SHP77 treated with DMSO at 0.1 percent for 48 hours (cell line): Measurements from ENCODE around the gene MDFI.

Experiments used
- DNase-seq: peaks from one replicate; lab custom pipeline; 2025; lab: John Stamatoyannopoulos, UW

The MDFI gene

DNA sequence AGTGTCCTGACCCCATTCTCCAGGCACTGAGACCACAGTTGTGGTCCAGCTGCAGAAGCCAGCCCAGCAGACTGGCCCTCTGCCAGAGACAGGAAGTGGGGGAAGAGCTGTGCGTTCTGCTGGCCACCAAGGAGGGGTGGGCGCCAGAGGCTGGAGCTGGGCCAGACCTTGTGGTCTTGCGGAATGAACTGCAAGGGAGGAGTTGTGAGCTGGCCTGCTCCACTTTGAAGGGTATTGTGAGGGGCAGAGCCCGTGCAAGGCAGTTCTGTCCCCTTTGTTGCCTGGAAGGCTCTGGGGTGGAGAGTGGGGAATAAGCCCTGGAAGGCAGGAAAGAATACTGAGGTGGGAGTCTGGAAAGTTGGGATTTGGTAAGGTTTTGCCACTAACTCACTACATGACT is 3.6 kb upstream of the MDFI start:
- no peak for DNase-seq

DNA sequence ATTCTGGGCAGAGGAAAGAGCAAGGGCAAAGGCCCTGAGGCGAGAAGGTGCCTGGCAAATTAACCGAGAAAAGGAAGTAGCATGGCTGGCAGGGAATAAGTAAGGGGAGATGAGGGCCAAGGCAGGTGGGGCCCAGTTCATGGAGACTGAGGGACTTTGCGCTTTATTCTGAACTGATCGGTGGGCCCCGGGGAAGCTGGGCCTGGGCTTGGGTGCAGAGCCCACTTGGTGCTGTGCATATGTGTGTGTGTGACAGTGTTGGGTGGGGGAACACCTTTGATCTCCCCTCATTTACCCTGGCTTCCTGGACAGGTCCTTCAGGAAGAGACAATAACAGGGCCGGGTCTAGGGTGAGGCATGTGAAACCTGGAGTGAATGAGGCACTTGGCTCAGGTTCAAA is 2.9 kb upstream of the MDFI start:
- no peak for DNase-seq

DNA sequence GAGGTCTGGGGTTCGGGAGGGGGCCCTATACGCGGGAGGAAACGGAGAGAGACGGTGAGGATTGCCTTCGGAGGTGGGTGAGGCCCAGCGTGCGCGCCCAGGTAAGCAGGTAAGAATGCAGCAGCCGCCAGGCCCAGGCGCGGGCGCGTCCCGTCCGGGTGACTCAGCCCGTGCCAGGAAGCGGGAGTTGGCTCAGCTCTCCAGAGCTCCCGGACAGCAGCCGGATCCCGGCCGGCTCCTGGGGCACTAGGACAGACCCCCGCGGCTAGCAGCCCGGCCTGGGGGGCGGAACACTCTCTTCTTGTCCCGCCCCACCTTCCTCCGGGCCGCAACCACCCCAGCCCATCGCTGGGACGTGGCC is 1.5 kb upstream of the MDFI start:
- no peak for DNase-seq

DNA sequence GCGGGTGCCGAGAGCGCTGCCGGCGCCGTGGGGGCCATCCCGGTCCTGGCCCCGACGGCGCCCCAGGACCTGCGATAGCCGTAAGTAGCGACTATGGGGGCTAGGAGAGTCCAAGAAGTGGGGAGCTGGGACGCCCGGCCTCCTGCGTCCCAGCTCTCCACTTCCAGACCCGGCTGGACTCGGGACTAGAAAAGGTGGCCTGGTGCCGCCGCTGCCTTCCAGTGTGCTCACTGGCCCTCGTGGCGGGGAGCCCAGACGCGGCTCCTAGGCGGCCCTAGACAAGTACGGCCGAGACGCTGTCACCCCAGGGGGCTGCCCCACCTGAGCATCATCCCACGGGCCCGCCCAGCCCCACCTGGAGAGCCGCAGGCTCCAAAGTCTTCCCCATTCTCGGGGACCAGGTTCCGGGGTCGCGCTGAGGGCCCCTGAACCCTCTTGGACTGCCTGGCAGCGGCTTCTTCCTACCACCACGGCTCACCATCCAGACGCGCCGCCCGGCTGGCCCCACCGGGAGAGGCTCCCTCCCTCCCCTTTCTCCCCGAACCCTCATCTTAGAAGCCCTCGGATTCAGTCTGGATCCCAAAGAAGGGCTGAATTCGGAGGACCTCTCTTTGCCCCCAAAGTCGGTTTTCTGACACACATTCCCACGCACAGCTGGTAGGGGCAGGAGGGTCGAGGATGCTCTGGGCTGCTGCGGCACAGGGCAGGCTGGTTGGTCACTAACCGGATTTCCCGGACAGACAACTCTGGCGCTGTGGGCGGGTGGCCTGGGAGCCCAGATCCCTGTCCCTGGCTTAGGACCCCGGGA is 870 bp upstream of the MDFI start:
- no peak for DNase-seq

DNA sequence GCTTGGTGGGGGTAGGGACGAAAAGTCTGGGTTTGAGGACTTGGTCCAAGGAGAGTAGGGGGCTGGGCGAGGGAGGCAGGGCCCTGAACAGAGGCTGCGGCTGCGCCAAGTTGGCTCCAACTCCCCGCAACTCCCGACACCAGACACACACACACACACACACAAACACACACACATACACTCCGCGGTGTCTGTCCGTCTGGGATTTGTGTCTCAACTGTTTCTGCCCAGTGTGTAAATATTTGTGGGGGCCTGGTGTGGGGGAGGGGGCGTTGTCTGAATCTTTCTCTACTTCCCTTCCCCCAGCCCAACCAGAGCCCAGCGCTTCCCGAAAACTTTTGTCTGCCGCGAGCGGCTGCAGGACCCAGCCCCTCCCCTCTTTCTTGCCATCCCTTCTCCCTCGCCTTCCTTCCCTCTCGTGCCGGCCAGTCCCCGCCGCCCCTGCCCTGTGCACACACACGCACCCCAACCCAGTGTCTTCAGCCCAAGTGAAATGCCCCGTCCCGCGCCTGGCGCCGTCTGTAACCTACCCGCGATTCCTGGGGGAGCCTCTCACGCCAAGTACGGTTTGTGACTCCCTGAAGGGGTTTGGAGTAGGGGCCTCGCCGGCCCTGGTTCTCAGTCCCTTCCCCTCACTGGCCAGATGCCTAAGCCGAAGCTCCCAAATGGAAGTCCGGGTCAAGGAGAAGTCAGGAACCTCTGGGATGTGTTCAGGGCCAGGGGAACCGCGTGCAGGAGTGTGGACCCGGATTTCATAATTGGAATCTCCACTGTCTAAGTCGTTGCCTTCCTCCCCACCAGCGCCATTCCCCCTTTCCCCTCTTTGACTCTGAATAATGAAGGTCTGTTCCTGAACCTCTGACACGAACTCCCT is 904 bp downstream of the MDFI start:
- DNase-seq = no peak

DNA sequence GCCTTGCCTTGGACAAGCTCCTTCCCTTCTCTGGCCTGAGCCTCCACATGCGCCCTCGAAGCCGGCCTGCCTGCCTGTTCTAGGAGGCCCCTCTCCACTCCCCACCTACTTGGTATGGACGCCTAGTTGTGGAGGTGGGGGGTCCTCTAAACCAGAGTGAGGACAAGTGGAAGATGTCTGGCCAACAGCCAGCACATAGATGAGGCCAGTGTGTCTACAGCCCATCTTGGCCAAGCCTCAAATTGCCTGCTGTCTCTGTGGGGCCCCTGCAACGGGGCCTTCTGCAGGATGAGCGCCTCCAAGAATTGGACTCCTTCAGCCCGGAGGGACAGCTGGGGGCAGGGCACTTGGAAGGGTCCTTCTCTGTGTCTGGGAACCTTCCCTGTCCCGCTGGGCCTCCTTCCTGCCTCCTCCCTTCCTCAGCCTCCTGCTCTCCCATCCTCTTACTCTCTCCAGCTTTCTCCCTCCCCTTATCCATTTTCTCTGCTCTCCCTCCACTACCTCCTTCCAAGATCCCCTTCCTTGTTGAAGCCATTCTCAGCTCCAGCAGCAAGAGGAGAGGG is 1.6 kb downstream of the MDFI start:
- no peak for DNase-seq

DNA sequence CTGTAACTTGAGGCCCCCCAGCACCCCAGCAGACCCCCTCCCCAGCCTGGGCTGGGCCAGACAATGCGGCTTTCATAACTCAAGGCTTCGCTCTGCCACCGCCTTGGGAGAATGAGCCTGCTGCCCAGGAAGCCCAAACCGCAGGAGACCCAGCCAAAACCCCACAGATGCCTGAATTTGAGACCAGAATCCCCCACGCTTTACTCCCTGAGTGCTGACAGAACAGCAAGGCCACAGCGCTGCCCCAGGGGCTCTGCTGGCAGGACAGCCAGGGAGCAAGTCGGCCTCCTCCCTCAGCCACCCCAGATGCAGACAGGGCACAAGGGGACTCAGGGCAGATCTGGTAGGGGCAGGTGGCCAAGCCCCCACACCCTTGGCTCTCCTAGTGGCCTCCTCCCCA is 2.2 kb downstream of the MDFI start:
- no peak for DNase-seq

DNA sequence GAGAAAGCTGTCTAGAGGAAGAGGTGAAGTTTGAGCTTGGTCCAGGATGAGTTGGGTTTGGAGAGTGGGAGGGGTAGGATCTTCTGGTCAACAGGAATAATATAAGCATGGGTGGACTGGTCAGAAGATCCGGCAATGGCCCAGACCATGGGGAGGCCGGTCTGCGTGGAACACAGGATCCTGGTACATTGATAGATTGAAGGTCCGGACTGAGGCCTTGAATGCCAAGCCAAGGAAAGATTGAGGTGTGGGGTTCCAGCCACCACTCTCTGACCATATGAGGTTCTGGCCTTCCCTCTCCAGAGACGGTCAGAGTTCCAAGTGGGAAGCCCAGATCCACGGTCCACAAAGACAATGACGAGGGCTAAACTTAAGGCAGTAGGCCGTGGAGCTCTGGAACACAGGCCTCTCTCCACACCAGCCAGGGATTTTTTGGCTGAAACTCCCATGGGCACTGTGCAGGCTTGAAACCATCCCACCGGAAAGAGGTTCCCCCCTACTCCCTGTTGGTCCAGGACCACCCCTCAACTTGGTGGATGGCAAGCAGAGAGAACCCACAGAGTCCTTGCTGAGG is 3.2 kb downstream of the MDFI start:
- DNase-seq = no peak

DNA sequence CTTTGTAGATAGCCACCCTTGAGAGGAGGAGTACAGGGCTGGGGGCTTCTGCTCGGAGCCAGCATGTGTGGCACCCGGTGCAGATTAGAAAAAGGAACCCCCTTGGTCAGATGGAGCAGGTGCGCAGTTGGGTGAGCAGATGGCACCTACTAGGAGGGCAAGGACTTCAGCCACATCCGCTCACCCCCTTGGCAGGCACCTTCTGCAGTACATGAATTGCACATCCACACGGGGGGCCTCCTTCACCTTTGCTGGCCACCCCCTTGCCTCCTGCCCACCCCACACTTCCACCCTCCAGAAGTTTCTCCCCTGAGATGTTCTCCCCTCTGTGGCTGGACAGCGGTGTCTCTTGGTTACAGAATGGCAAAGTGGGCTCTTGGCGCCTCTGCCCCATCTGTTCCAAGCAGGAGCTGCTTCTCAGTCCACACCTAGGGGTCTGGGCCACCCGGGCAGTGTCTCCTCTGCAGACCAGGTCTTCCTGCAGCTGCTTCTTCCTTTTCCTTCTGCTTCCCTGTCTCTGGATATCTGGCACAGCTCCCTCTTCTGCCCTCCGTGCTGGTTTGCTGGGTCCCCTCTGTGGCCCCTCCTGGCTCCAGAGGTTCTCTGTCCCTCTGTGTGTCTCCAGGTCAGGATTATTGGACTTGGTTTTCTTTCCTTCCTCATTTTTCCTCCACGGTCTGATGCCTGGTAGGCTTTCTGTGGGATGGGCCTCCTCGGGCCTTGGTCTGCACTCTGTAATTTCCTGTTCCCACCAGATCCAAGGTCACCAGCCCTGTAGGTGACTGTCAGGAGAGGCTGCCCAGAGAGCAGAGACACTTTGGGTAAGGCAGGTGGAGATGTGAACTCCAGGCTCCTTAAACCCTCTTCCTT is 4.1 kb downstream of the MDFI start:
- DNase-seq = no peak

DNA sequence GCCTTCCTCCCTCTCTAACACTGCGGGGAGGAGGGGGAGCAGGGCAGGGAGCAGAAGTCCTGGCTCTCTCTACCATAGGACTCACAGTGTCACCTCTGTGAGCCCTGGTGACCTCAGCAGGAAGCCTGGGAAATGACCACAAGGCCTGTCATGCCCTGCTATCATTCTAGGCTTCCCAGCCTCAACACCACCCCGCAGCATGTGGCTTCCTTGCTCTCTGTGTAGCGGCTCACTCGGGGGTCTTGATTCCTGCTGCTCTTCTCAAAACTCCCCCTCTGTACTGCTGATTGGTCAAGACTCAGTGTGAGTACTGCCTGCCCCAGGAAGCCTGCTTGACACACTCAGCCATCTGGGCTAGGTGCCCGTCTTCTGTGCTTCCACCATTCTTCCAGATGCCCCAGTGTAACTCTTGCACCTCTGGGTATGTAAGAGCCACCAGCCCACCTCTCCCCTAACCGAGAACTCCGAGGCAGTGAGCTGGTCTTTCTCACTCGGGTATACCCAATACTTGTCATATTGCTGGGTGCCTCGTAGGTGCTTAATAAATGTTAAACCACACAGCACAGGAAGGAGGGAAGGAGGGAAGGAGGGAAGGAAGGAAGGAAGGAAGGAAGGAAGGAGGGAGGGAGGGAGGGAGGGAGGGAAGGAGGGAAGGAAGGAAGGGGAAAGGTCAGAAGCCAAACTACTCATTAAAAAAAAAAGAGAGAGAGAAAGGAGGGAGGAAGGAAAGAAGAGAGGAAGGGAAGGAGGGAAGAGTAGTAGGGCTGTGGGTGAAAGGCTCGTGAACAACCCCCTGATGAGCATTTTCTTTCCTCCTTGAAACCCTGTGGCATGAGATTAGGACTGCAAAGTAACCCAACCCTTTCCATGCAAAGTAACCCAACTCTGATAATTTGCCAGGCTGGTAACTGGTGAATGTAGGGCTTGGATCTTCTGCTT is 5.0 kb downstream of the MDFI start:
- no peak for DNase-seq

DNA sequence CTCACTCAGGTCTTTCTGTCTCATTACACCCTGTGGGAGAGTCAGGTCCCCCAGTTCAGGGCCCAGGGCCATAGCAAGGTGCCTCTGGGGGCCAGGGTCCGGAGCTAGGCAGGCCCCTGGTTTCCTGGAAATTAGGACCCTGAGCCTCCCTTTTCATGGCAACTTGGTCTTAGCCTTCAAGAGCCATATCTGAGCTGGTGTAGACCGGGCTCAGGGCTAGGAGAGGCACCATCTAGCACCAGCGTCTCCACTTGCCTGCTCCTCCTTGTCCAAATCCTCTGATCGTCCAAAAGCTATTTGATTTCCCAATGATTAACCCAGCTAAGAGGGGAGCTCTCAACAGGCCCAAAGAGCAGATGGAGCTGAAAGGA is 5.6 kb downstream of the MDFI start:
- no peak for DNase-seq

DNA sequence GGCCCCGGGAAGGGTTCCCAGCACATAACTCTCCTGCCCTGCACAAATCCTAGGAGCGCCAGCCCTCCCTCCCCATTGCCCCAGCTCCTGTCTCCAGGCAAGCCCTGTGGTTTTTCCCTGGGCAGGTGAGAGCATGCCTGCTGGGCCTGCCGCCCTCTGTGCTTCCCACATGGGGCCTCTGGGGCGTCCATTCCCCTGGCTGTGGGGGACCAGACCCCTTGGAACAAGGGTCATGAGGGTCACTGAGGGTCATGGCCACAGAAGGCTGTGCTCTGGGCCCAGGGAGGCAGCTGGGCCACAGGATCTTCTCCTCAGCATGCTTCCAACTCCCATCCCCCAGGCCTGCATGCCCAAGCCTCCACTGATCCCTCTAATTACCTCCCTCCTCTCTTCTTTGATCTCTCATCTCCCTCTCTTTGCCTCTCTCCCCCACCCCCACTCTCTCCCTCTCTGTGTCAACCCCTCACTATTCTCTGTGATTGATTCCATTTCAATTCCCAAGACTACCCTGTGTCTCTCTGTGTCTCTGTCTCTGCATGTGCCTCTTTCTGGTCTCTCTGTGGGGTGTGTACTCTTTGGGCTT is 6.1 kb downstream of the MDFI start:
- DNase-seq = no peak

DNA sequence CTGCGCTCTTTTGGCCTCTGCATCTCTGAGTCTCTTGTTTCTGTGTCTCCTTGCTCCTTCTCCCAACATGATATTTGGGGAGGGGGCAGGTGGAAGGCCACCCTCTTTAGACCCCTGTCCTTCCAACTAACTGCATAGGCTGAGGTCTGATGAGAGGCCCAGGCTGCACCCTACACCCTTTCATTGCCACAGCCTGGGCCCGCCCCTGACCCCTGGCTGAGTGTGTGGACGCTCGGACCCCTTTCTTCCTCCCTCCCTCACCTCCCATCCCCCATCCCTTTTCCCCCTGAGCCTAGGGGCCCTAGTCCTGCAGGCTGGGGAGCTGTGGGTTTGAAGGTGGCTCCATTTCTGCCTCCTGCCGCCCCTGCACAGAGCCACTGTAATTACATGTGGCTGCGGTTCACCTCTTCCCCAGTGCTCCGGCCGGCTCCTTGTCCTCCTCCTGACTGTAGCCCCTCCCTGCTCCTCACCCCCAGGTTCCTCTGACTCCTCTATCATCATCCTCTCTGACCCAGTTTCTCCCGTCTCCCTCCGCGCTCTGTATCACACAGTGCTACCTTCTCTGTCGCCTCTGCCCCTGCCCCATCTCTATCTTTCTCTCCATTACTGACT is 6.8 kb downstream of the MDFI start:
- no peak for DNase-seq

DNA sequence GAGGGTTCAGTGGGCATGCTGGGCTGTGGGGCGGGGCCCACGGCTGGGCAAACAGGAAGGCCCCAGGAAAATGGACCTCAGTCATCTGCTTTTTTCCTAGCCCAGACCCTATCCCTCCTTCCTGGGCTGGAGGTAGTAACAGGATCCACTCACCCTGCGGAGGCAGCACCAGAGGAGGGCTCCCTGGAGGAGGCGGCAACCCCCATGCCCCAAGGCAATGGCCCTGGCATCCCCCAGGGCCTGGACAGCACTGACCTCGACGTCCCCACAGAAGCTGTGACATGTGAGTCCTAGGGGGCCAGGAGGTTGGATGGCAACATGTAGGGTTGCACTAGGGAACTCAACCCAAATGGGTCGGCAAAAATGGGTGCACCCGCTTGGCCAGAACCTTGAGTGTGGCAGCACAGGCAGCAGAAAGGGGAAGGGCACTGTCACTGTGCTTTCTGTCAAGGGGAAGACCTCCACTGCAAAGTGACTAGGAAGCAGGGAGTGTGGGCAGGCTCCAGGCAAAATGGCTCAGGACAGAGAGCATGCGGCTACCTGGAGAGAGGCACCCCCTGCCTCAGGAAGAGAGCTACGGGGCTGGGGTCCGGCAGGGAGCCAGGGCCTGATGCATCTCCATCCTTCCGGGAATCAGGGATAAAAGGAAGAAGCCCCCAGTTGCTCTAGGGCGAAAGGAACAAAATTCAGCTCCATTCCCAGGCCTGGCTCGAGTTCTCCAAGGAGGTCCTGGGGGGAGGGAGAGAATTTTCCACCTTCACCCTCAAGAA is 7.9 kb downstream of the MDFI start:
- no peak for DNase-seq

DNA sequence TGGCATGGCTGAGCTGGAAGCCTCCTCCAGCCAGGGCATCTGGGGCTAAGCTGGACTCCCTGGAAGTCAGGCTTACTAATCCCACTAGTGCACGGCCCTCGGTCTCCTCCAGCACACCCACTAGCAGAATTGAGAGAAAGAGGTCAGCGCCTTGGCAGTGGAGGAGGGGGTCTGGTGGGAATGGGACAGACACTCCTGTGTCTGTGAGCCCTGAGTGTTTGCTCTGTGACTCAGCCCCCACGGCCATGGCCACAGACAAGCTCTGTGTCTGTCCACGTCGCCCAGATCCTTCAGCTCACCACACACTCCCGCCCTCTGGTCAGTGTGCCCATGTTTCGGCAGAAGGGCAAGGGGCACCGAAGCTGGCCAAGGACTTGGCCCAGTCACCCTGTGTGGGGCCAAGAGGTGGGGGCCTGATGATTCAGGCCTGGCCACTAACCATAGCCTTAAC is 8.8 kb downstream of the MDFI start:
- DNase-seq = no peak

DNA sequence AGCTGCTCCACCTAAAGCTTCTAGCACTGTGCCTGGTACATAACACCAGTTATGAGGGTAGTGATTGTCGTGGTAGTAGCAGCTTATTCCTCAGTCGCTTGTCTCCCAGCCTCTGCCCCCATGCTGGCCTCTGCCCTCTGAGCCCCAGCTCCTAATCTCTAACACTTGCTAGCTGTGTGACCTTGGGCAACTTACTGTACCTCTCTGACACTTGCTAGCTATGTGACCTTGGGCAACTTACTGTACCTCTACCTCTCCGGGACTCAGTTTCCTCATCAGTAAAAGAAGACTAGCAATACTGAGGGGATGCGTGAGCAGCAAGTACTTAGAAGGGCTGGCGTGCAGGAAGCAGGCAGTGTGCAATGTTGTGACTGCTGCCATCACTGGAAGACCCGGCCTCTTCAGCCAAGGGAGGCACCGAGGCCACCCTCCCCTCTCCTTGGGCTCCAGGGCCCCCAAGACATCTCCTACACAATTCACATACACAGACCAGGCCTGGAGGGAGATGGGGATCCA is 9.9 kb downstream of the MDFI start:
- DNase-seq = no peak

DNA sequence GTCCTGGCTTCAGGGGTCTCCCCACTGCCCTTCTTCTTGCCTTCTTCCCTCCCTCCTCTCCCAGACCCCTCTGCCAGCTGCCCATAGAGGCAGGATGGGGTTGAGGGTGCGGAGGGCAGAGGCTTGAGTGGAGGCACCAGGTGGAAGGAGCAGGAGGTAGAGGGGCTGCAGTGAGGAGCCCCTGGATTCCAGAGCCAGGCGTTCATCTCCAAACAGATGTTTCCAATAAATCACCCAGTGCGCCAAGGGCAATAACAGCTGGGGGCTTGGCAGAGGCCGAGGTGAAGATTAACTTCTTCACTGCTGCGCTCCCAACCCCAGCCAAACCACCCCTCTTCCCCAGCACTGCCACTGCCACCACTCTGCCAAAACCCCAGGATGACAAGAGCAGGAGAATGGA is 10.7 kb downstream of the MDFI start:
- no peak for DNase-seq

DNA sequence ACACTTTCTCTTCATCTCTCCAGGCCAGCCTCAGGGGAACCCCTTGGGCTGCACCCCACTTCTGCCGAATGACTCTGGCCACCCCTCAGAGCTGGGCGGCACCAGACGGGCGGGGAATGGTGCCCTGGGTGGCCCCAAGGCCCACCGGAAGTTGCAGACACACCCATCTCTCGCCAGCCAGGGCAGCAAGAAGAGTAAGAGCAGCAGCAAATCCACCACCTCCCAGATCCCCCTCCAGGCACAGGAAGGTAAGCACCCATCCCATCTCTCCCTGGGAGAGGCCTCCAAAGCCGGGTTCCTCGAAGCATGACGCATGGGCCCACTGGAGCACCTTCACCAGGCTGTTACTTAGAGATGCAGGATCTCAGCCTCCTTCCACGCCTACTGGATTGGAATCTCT is 11.3 kb downstream of the MDFI start:
- no peak for DNase-seq

DNA sequence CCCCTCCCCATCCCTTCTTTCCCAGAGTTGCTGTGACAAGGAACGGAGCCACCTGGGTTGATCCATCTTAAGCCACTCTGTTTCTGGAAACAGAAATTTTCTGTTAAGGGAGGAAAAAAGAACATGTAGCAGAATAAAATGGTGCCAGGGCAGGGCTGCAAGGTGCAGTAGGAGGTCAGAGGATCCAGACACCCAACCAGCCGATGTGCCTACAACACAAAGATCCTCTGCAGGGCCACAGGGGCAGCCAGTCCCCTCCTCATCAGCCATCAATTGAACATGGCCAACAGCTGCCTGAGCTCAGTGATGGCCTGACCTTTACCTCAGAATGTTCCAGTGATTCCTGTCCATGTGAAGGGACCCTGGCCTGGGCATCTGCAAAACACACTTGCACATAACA is 11.9 kb downstream of the MDFI start:
- no peak for DNase-seq
